ENCODE measurements around the gene FOXJ3. TPM values are rescaled to one million over a fixed set of nuclear protein-coding genes. Genes with fewer than 3 reads are reported as not detected.

FOXJ3 gene
- total RNA-seq, 1 experiment from 2014 or later = 51.1 TPM

DNA sequence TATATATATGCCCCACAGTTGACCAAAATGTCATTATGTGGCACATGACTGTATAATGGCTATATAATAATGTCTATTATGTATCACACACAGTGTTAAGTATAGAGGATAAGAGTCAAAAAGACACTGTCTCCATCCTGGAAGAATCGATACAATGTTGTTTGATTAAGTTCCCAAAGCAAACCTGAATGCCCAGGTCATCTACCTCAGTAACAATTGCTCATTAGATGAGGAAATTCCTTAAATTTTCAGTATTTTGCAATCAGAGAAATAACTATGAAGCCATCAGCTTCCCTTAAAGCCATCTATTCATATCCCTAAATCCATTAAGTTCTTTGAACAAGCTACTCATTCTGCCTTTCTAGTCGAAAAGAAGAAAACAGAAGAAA, 10.0 kb downstream of the FOXJ3 start:
- H3K4me2 ChIP-seq (ENCODE audit: low read length) = no peak overlapping the region
- POLR2A ChIA-PET = no interaction called here
- no peak overlapping the region for H3K4me3 ChIP-seq (replicated peaks in 1 of 2; ENCODE audit: low read depth in 1 of 2, low read length in 2 of 2)
- no peak overlapping the region for H3K9ac ChIP-seq (ENCODE audit: low read length)
- H4K20me1 ChIP-seq (ENCODE audit: insufficient read depth) = peaks cover 53% of the 10 kb centered on the region; the same call in 1 of the 2 replicates
- no TSS peak for BruUV-seq (replicated peaks)
- H3K36me3 ChIP-seq (ENCODE audit: control insufficient read depth in 1 of 2, insufficient read depth in 2 of 2, low read length in 2 of 2) = no peaks in the 10 kb centered on the region
- intact Hi-C loops (cut with micrococcal nuclease) = no loop called here
- H2AFZ ChIP-seq (ENCODE audit: low read depth, low read length, poor library complexity, severe bottlenecking) = no peak overlapping the region
- ATAC-seq = no peak
- H3K9me2 ChIP-seq (ENCODE audit: insufficient read depth) = no peaks in the 10 kb centered on the region
- no peaks in the 10 kb centered on the region for H3K27me3 ChIP-seq (ENCODE audit: insufficient read depth, low read length)
- H3K27ac ChIP-seq (ENCODE audit: low read depth, low read length) = no peak overlapping the region
- no peaks in the 10 kb centered on the region for H3K9me3 ChIP-seq (ENCODE audit: control insufficient read depth in 1 of 2, insufficient read depth in 1 of 2, low read depth in 1 of 2, low read length in 2 of 2)
- RAD21 ChIA-PET (ENCODE audit: low non-redundant PET in 1 of 2, low total read pairs in 2 of 2, uncharacterized antibody in 2 of 2, unreplicated experiment in 2 of 2) = no interaction called here
- peaks cover 0 to 2% of the 10 kb centered on the region in 2 experiments; a peak in 3 of 4 replicates for H3K4me1 ChIP-seq (ENCODE audit: control insufficient read depth in 1 of 2, insufficient read depth in 2 of 2, low read length in 2 of 2)
- TF ChIP-seq ZFX (IDR thresholded peaks at IDR 0.05) = no peak
- peaks cover 98% of the 10 kb centered on the region for H3K79me2 ChIP-seq (ENCODE audit: insufficient read depth, low read length)
- no peak for DNase-seq (ENCODE audit: low read depth, low spot score)
- CTCF ChIA-PET = no interaction called here

DNA sequence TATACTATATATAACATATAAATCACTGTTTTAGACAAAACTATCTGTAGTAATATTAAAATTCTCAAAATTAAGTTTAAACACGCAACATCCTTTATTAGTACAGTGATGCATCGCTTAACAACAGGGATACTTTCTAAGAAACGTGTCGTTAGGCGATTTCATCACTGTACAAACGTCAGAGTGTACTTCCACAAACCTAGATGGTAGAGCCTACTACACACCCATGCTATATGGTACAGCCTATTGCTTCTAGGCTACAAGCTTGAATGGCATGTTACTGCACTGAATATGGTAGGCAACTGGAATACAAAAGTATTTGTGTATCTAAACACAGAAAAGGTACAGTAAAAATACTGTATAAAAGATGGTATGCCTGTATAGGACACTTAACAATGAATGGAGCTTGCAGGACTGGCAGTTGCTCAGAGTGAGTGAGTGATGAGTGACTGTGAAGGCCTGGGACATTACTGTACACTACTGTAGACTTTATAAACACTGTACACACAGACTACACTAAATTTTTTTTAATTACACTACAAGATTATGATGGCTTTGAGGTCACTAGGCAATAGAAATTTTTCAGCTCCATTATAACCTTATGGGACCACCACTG, 10.5 kb downstream of the FOXJ3 start:
- H3K4me2 ChIP-seq (ENCODE audit: low read length) = no peak overlapping the region
- TF ChIP-seq, protein P1, sequence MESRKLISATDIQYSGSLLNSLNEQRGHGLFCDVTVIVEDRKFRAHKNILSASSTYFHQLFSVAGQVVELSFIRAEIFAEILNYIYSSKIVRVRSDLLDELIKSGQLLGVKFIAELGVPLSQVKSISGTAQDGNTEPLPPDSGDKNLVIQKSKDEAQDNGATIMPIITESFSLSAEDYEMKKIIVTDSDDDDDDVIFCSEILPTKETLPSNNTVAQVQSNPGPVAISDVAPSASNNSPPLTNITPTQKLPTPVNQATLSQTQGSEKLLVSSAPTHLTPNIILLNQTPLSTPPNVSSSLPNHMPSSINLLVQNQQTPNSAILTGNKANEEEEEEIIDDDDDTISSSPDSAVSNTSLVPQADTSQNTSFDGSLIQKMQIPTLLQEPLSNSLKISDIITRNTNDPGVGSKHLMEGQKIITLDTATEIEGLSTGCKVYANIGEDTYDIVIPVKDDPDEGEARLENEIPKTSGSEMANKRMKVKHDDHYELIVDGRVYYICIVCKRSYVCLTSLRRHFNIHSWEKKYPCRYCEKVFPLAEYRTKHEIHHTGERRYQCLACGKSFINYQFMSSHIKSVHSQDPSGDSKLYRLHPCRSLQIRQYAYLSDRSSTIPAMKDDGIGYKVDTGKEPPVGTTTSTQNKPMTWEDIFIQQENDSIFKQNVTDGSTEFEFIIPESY (IDR thresholded peaks at IDR 0.05; ENCODE audit: extremely low read depth, insufficient replicate concordance, low read length) = no peak
- TF ChIP-seq FOSL1 (IDR thresholded peaks at IDR 0.05; ENCODE audit: low read depth) (no peak), EGR1 (IDR thresholded peaks at IDR 0.05; ENCODE audit: low read depth) (no peak), CBX3 (IDR thresholded peaks at IDR 0.05; ENCODE audit: low read depth) (no peak), ZFX (IDR thresholded peaks at IDR 0.05) (no peak)
- no TSS peak for BruUV-seq (replicated peaks)
- no peak overlapping the region for H2AFZ ChIP-seq (ENCODE audit: low read depth, low read length, poor library complexity, severe bottlenecking)
- no peak for DNase-seq (ENCODE audit: low read depth, low spot score)
- H3K27ac ChIP-seq (ENCODE audit: low read depth, low read length) = no peak overlapping the region
- ChIA-PET CTCF (no interaction called here), POLR2A (no interaction called here), RAD21 (ENCODE audit: low non-redundant PET in 1 of 2, low total read pairs in 2 of 2, uncharacterized antibody in 2 of 2, unreplicated experiment in 2 of 2) (no interaction called here)
- no peaks in the 10 kb centered on the region for H3K9me2 ChIP-seq (ENCODE audit: insufficient read depth)
- no peak for ATAC-seq
- intact Hi-C loops (cut with micrococcal nuclease) = no loop called here
- H3K9me3 ChIP-seq (ENCODE audit: control insufficient read depth in 1 of 2, insufficient read depth in 1 of 2, low read depth in 1 of 2, low read length in 2 of 2) = no peaks in the 10 kb centered on the region
- peaks cover 0 to 2% of the 10 kb centered on the region in 2 experiments; a peak in 3 of 4 replicates for H3K4me1 ChIP-seq (ENCODE audit: control insufficient read depth in 1 of 2, insufficient read depth in 2 of 2, low read length in 2 of 2)
- H3K79me2 ChIP-seq (ENCODE audit: insufficient read depth, low read length) = peaks cover 98% of the 10 kb centered on the region
- no peaks in the 10 kb centered on the region for H3K27me3 ChIP-seq (ENCODE audit: insufficient read depth, low read length)
- H4K20me1 ChIP-seq (ENCODE audit: insufficient read depth) = peaks cover 55% of the 10 kb centered on the region; the same call in 1 of the 2 replicates
- H3K36me3 ChIP-seq (ENCODE audit: control insufficient read depth in 1 of 2, insufficient read depth in 2 of 2, low read length in 2 of 2) = no peaks in the 10 kb centered on the region
- no peak overlapping the region for H3K4me3 ChIP-seq (replicated peaks in 1 of 2; ENCODE audit: low read depth in 1 of 2, low read length in 2 of 2)
- H3K9ac ChIP-seq (ENCODE audit: low read length) = no peak overlapping the region
